Stimulated activated CD4-positive, alpha-beta T cell treated with anti-CD3 and anti-CD28 coated beads, Interleukin-12 subunit alpha, Interleukin-12 subunit beta, amount 100 ng/mL, for 48 hours (primary cell): ENCODE data around the gene IFT122.

Experiments used
- DNase-seq, 3 donors: peaks; one replicate each; pipeline ENCODE4 v3.0.0-alpha.2; 2020; ENCODE audit warnings: low read depth in 2 of 3, low spot score in 1 of 3

The IFT122 gene

DNA sequence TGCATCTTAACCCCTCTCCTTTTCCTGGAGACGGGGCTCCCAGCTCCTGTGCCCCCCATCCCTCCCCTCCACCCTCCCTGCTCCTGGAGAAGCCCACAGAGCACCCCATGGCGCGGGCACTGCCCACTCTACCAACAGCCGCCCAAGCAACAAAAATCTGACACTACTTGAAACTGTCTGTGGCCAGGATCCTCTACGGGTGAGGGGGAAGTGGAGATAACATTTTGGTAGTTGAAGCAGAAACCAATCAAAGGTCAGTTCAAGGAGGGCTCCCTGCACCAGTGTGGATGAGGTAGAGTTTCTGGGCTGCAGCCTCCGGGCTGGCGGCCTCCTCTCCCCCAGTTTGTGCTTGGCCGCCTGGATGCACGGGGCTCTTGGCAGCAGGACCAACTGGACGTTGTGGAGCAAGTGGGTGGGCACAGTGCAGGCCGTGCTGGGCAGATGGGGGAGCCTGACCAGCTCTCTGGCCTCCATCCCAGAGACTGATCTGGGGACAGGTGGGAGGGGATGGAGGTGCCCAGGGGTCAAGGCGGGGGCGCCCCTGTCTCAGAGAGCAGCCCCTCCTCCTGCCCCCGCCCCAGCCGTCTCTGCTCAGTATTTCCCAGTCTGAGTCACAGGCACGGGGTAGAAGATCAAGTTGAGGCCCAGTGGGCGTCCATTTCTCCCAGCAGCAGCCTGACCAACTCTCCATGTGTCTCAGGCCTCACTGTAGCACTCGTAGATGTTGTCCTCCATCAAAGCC is 115.8 kb downstream of the IFT122 start:
- no peak for DNase-seq

DNA sequence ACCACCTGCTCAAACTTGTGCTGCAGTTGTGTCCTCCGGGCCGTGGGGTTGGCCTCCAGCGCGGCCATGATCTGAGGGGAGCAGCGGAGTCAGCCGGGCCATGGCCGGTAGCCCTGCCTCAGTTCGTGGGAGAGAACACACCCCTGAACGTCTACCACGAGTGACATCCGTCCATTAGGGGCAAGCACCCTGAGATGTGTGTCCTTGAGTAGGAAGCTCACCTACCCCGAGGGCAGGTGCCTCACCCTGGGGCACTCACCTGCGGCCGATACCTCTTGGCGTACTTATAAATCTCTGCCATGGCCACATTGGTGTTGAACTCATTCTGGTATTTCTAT is 116.3 kb downstream of the IFT122 start:
- no peak for DNase-seq

DNA sequence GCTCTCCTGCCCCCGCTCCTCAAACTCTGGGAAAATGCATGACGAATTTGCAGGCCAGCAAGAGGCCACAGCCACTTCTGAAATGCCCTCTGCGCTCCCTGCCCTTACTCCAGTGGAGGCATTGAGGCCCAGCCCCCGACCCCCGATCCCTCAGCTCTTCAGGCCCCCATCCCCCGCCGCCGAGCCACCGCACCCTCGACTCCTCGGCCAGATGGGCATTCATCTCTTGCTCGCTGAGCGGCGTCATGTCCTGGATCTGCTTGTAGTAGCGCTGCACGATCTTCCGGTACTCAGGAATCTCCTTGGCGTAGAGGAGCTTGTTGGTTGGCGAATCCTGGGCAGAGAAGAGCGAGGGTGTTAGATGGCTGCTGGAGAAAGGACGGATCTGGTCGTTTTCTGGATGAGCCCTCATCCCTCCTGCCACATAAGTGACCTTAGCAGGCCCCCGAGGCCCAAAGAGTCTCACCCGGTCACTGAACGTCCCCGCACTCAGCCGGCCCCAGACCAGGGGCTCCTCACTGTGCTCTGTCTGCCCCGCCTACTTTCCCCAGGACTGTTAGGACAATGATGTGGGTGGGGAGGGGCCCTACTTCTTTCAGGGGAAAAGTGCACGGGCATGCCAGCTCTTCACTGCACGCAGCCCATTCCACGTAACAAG is 117.0 kb downstream of the IFT122 start:
- DNase-seq: no peak

DNA sequence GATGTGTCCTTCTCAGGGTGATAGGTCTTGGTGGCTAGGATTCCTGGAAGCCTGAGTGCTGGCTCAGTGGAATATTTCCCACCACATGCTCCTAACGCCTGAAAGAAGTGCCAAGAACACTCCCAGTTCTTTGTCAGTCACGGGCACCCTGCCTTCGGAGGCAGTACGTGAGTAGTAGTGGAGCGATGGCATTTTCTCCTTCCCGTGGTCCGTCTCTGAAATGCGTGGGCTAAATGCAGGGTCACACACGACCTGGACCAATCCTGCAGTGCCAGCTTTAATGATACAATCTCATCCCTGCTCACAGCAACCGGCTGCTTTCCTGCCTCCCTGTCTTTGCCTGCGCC is 117.5 kb downstream of the IFT122 start:
- DNase-seq: no peak

DNA sequence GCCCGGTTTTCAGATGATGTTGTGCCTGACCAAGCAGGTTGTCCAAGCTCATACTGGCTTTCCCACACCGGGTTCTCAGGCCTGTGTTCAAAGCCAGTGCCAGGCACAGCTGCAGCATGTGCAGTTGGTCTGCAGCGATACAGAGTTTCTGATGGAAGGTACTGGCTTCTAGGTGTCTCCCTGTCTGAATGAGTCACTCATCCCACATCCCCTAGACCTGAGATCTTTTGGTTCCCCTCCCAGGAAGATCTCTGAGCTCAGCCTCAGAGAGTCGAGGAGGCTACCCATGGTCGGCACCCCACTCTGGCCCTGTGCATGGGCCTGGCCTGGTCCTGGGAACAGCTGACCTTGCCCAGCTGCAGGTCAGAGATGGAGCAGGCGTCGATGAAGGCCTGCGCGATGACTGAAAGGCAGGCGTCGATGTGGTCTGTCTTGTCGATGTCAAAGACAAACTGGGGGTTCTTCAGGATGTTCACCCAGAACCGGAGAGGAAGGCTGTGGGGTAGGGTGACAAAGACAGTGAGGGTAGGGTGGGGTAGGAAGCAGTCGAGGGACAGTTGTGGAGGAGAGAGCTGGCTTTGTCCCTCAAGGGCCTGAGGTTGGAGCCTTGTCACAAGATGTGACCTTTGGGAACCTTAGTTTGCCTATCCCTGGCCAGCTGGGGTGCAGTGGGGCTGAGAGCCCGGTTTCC is 118.2 kb downstream of the IFT122 start:
- no peak for DNase-seq

DNA sequence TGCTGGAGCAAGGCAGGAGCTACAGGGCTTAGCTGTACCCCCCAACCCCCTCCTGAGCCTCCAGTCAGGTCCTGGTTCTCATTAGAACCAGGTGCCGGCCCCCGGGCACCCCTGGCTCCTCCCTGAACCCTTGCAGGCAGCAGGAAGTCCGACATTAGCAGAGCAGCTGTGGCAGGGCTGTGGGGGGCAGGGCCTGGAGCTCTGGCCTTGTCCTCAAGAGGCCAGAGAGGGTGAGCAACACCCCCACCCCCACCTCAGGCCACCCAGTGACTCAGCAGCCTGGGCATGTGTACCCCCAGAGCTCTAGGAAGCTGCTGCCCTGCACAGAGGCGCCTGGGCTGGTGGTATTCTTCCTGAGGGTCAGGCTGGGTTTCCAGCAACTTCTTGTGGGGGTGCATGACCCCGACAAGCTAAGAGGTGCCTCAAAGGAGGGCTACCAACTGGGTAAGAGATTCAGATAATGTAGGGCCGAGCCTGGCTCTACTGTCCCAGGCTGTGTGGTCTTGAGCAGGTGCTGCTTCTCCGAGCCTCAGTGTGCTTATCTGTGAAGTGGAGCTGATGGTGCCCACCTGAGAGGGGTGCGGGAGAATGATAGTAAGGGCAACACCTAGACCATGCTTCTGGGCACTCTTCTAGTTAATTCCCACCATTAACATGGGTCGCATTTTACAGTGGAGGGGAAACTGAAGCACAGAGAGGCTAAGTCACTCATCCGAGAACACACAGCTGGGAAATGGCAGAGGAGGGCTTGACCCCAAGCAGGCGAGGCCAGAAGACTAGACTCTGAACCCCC is 118.9 kb downstream of the IFT122 start:
- no peak for DNase-seq

DNA sequence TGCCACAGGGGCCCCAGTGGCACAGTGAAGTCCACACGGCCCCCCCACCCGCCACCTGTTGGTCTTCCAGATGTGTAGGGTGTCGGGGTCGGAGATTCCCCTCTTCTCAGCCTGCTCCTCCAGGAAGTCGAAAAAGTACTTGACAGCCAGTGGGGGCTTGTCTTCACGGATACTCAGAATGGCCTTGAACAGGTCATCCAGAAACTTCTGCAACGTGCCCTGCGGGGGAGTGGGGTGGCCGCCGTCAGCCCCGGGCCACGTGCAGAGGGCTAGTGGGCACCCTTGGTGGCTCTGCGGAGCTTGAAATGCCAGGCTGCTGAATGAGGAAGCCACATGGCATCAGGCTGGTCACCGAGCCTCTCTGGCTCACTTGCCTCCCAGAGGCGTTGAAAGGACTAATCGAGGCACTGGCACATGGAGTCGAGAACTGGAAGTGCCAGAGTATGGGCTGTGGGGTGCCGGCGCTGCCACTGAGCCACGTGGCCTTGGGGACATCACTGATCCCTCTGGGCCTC is 119.6 kb downstream of the IFT122 start:
- no peak for DNase-seq

DNA sequence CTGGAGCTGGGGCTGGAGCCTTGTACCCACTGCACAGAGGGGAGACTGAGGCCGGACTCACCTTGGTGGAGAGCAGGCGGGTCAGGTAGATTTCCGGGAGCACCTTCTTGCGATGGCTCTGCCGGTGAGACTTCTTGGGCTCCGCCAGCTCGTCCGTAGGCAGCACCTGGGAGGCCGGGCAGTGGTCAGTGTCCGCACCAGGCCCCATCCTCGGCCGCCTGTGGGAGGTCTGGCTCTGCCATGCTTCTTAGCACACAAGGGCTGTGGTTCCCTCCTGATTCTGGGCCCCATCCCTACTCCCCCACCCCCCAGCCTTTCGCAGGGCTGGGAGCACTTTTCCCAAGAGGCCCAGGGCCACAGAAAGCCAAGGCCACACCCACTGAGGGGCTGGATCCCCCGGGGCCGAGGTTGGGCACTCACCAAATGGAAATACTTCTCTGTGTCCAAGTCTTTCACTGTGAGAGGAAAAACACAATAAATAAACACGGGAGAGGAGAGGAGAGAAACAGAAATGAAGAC is 120.3 kb downstream of the IFT122 start:
- no peak for DNase-seq

DNA sequence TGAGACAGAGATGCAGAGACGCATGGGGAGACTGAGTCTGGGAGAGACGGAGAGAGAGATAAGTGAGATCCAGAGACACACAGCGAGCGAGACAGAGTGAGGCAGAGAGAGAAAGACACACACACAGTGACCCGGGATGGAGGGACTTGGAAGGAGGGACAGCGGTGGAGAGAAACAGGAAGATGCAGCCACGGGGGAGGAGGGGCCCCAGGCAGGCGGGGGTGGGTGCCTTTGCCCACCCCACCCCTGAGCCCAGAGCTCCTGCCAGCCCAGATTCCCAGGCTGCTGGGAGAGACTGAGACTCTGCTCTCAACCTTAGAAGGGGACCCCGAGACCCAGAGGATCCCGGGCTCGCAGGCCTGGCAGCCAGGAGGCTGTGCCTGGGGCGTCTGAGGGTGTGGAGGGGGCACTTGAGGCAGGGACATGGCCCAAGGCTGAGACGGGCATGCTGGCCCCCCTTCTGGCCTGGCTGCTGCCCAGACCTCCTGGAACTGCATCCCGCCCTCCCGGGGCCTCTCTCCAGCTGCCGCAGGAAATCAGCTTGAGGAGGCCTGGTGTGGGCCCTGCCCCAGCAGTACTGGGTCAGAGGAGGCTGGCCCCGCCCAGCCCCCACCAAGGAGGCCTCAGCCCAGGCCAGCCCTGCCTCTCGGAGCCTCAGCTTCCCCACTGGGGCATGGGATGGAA is 121.0 kb downstream of the IFT122 start:
- DNase-seq: no peak

DNA sequence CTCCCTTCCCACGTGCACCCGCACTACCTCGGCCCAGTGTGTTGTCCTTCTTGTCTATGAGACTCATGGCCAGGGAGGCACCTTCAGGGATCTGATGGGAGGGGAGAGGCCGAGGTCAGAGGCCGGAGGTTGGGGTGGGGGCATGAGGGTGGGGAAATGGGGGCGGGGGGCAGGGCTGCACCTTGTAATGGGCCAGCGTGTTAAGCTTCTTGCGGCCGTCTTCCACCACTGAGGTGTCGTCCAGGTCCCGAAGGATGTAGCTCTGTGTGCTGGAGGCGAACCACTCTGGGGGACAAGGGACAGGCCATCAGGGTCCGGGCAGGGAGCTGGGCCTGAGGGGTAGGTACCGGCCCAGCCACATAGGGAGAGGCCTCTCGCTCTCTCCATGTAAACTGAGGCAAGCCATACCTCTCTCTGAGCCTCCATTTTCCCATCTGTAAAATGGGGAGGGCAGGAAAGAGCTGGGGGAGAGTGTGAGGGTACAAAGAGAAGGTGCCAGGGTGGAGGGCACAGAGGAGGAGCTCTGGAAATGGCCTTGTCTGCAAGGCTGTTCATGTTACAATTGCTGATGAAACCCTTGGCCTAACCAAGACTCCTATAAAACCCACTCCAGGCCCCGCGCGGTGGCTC is 121.7 kb downstream of the IFT122 start:
- DNase-seq: no peak

DNA sequence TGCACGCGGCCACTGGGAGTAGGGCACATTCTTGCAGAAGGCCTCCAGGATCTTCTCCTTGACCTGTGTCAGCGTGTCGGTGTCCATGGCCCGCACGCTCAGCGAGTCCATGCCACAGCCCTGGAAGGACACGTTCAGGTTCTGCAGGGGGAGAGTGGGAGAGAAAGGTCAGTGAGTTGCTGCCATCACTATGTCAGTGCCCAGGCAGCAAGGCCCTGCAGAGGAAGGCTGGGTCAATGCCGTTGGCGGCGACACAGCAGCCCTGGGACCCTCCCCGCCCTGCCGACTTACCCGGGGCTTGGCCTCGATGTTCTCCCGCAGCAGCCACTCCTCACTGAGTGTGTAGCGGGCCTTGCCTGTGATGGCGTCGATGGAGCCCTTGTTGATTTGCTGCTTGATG is 122.8 kb downstream of the IFT122 start:
- no peak for DNase-seq

DNA sequence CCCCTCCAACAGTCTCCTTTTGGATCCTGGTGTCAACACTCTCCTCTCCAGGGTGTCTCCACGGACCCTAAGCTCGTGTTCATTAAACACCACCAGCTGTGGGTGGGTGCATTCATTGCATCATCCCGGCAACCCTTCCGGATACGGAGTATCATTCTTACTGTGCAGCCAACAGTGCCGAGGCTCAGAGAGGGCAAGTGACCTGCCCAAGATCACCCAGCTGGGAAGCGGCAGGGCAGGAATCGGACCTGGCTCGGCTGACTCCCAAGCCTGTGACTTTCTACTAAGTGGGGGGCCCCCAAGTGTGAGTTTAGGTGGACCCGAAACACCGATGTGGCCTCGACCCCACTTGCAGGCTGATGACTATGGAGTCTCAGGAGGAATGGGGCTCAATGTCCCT is 123.3 kb downstream of the IFT122 start:
- DNase-seq: no peak

DNA sequence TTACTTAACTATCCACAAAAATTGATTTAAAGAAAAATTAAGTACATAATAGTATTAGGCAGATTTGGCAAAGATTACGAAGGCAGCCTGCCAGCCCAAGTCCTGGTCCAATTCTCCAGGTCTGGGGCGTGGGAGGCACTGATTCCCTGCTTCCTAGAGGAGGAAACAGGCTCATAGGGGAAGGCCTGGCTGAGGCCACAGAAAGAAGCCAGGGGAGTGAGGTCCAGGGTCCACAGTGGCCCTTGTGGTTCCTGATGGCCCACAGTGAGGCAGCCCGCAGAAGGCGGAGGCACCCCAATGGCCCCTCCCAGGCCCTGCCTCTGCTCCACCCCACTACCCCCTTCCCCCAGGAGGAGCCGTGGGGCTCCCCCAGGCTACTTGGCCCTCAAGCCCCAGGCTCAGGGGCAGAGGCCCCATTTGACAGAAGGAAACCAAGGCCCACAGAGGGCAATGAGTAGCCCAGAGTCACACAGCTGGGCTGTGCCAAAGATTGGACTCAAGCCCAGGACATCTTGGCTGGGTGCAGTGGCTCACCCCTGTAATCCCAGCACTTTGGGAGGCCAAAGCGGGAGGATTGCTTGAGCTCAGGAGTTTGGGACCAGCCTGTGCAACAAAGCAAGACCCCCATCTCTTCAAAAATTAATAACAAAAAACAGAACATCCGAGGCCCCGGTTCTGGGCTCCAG is 124.0 kb downstream of the IFT122 start:
- no peak for DNase-seq

DNA sequence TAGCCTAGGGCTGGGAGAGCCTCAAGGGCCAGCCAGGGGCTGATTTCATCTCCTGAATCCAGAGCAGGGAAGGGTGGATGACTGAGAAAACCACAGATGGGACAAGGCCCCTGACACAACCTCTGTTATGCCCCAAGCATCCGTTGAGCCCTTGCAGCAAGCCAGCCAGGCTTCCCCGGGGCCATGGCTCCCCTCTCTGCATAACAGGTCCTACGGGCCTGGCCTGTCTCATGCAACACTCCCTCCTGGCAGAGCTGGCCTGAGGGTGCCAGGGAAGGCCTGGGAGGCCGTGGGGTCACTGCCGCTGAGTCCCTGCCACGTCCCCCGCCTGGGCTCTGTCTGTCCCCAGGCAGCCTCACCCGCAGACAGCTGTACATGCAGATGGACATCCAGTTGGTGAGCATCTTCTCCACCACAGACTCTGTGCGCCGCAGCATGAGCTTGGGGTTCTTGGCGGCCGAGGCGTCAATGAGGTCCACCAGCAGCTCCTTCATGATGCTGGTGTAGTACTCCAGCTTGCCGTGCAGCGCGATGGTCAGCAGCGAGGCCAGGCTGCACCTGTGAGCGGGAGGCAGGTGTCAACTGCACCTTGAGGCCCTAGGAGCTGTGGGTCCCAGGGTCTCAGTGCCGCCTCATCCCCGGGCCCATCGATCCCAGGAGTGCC is 125.1 kb downstream of the IFT122 start:
- DNase-seq: no peak

DNA sequence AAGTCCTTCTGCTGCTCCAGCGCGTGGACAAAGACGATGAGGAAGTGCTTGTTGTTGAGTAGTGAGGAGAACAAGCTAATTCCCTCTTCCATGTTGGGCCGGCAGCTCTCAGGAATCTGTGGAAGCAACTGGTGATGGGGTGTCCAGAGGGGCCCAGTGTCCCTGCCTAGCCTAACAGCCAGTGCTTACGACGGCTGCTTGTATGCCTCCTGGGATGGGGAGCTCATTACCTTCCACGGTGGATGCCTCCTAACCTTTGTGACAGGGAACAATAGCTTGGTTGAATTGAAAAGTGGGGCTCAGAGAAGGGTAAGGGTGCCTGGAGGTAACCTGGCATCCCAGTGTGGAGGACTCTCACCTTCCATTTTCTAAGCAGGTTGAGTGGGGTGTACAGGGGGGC is 125.9 kb downstream of the IFT122 start:
- no peak for DNase-seq

DNA sequence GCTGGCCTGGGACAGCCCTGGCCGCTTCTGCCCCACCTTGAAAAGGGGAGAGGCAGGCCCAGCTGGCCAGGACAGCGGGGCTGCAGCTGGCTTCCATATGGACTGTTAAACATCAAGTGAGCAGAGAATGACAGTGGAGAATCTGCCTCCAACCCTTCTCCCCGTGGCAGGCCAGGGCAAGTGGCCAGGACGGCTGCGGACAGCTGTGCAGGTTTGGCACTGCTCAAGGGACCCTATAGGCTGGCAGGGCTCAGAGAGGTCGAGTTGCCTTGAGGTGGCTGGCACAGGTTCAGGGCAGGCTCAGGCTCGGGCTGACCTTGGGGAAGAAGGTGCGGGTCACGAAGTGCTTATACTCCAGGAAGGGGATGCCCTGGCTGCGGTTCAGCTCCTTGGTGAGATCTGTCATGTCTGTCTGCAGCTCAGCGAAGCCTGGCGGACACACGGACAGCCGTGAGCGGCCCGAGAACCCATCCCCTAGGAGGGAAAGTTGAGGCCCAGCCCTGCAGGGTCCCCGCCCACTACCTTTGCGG is 127.2 kb downstream of the IFT122 start:
- no peak for DNase-seq

DNA sequence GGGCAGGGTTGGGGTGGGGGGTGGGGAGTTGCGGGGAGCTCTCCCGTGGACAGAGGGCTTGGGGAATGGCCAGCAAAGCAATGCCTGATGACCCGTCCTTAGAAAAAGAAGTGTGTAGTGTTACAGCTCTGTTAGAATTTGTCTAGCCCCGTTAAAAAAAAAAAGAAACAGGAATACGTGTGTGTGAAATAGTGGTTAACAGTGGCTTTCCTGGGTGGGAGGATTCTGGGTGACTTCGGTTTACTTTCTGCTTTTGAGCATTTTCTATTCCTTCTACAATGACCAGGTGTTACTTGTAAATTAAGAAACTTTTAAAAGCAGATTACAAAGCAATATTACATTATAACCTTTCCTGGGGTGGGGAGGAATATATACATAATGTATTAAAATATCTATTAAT is 127.9 kb downstream of the IFT122 start:
- no peak for DNase-seq

DNA sequence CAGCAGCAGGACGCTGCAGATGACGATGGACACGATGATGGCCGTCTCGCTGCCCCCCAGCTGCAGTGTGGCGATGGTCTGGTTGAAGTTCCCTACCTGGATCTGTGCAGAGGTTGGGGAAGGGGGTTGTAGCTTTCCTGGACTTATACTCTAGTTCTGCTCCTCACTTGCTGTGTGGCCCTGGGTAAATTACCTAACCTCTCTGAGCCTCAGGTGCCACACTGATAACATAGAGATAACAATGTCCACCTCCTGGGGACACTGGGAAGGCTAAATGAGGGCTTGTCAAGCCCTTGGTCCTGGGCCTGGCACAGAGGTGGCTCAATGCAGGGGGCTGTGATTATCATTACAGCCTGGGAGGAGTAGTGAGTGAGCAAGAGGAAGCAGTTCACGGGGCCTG is 129.8 kb downstream of the IFT122 start:
- DNase-seq: no peak
